Activated CD8-positive, alpha-beta memory T cell treated with anti-CD3 and anti-CD28 coated beads, Interleukin-2, amount 50 U/mL, for 1 hour (primary cell): ENCODE results near the gene PBXIP1.
"Not testable (repeated sequence)": the region's sequence is repeated elsewhere in the genome, so short reads cannot be mapped to it uniquely, and the experiment has no call there.

Source experiments
- DNase-seq: peaks from one replicate; pipeline ENCODE4 v3.0.0-alpha.2; 2020; ENCODE audit errors: extremely low read depth

PBXIP1 gene

DNA sequence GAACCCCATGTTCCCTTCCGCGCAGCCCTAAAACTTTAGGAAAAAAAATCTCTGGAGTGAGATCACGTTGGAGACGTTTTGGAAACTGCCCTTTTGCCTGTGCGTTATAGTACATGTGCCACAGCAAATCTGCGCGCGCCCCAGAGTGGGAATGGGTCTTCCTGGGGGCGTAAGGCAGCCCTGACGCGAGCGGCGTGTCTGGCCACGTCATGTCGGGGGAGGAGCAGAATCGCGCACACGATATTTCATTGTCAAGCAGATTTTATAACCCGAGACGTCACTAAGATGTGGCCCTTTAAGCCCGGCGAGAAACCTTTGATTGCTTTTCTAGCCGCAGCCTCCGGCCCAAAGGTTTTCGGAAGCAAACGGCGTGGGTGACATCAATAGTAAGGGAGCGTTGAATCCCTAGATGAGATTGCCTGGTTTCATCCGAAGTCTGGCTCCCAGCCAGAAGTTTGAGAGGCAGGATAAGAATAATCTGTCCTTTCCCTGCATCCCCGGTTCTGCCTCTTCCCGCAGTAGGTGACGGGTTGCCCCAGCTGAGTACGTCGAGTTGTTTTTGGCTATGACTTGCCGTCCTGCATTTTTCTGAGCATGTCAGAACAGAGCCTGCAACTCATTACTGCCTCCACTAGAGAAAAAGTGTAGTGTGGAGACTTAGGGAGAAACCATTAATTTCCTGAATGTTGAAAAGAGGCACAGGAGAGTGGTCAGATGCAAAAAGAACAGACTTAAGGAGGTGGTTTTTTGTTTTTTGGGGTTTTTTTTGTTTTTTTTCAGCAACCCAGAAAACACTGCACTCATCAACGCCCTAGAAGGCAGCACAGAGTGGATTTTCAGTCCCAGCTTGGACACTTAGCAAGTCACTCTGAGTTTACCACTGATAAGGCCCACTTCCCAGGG is 18.6 kb downstream of the PBXIP1 start:
- DNase-seq, result peak; percentile 78

DNA sequence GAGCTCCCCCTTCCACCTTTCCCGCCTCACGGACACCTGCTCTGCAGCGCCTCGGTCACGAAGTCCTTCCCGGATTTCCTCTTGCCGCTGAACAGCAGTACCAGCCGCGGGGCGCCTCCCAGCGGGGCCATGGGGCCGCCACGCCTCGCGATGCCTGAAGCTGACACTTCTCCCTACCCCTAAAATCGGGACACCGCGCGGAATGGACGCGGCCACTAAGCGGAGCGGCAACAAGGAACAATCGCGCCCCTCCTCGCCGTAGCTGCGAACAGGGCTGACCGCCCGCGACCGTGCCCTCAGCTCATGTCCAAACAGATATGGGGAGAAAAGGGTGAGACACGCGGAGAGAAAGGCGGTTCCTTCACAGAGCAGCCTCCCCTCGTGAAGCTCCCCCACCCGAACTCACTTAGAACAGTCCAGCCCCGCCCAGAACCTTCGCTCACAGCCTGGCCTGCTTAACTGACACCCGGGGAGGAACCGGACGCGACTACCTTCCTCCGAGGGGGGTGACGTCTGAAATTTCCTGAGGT is 19.3 kb downstream of the PBXIP1 start, which contains the start of gene PMVK:
Gene PMVK, minus strand, starts transcription at position 165 of the 530 bp plus-strand sequence. Its CDS starts 34 bp downstream, at position 131.
- DNase-seq, result peak; percentile 94

DNA sequence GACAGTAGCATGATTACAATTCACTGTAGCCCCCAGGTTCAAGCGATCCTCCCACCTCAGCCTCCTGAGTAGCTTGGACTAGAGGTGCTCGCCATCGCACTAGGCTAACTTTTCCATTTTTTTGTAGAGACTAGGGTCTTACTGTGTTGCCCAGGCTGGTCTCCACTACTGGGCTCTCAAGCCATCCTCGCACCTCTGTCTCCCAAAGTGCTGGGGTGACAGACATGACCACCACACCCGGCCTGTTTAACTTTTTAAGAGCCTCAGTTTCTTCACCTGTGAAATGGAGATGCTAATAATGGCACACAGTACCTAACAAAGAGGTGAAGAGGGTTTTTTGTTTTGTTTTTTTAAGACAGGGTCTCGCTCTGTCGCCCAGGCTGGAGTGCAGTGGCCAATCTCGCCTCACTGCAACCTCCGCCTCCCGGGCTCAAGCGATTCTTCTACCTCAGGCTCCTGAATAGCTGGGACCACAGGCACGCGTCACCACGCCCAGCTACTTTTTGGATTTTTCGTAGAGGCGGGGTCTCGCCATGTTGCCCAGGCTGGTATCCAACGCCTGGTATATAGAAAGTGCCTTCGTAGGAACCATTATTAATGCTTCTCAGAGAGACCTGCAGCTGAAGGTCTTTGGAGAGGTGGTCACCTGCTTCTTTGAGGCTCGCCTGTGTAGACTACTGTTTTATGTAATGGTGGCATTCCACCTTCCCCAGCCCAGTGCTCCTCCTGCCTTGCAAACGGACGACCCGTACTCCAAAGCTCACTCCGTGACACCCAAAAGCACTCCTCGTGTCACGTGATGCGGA is 19.9 kb downstream of the PBXIP1 start:
- no peak for DNase-seq

DNA sequence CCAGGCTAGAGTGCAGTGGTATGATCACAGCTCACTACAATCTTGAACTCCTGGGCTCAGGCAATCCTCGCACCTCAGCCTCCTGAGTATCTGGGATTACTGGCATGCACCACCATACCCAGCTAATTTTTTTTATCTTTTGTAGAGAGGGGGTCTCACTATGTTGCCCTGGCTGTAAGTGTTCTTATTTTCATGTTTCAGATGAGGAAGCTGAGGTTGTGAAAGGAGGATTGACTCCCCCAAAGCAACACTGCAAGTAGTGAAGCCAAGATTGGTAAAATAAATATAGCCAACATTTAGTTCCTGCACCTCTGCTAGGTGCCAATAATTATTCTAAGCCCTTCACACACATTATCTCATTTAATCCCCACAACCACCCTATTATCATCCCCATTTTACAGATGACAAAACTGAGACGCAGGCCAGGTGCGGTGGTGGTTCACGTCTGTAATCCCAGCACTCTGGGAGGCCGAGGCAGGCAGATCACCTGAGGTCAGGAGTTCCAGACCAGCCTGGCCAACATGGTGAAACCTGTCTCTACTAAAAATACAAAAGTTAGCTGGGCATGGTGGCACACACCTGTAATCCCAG is 21.4 kb downstream of the PBXIP1 start:
- DNase-seq, result no peak

DNA sequence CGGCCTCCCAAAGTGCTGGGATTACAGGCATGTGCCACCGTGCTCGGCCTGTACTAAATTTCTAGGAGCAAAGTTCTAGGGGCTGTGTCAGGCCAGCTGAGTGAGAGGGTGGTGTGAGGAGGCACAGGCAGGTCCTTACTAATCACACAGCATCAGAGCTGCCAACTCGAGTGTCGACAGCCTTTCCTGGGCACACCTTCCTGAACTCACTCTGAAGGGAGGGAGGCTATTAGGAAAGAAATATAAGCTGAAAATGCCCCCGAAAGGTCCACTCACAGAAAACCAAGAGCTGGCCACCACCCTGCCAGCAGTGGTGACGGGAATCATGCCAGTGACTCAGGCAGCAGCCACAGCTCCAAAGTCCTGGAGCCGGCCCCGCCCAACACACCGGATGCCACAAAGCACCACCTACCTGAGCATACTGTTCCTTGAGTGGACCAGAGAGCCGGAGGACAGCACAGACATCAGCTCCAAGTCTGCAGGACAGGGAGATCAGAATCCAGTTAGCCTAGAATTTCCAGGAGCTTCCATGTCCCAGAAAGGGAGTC is 23.9 kb downstream of the PBXIP1 start:
- DNase-seq, result no peak

DNA sequence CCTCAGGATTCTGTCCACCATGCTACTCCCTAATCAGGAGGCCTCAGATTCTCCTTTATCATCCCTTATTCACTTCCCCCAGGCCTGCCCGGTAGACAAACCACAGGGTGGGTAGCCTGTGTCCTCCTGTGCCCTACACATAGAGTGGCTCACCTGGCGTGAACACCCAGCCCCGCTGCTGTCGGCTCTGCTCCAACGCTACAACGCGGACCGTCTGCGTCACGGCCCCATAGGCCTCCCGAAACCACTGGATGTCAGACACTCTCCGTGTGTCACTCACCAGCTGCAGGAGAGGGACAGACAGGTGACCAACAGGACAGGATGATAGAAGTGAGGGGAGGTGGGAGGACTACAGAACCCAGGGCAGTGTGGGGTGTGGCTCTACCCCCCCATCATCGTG is 29.7 kb downstream of the PBXIP1 start:
- DNase-seq, result no peak

DNA sequence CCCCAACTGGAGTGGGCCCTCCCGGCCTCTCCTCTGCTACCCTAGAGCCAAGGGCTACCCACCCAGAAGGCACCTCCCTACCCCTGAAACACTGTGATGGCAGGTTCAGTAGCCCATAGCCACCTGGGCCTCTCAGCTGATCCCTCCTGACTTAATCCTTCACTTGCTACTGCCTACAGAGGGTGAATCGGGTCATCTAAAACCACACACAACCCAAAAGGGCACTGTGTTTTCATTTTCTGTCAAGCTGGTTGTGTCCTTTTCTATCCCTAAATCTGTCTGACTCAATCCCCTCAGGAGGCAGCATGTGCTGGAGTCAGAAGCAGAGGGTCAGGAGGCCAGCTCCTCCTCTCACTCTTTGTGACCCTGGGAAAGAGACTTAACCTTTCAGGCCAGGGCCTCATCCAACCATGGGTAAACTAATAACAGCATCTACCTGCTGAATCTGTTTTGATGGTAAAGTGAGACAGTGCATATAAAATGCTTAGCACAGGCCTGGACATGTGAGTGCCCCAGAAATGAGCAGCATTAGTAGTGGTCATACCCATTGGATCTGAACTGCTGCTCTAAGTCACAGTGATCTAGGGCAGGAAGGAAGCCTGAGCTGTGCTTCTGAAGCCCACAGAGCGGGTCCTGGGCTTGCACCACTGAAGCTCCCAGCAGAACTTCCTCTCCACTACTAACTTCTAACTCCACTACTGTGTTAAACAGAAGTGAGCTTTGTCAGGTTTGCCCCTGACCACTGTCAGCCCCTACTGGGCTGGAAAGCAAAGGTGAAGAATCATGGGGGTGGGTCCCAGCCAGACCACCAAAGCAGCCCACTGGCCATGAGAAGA is 30.3 kb downstream of the PBXIP1 start:
- no peak for DNase-seq

DNA sequence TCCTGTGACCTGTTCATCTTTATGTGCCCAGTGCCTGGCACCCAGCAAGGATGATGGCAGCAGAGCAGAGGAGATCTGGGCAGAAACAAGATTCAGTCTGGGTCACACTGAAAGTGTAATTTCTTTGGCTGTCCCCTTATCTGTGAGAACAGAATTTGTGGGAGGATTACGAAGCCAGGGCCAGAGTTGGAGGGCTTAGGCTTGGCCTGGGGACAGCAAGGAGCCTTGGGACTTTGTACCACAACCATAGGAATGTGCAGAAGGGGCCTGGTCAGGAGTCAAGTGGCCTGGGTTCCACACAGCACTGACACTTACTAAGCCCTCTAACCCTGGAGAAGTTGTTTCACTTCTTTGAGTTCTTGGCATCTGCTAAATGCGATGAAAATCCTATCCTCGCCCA is 32.2 kb downstream of the PBXIP1 start:
- no peak for DNase-seq

DNA sequence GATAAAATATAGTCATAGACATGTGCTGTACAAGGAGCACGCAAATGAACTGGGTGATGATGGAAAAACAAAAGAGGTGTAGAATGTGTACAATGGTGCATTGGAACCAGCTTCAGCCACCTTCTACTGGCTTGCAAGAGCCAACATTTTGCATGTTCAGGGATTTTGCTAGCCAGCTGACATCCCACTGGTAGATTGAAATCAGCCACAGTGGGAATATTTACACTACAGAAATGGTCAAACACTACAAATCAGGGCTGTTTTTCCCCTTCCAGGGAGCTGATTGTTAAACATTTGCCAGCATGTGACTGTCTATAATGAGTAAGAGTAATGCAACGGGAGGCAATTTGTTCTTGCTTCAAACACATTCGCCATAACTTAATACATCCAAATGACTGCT is 42.6 kb downstream of the PBXIP1 start:
- DNase-seq, result no peak

DNA sequence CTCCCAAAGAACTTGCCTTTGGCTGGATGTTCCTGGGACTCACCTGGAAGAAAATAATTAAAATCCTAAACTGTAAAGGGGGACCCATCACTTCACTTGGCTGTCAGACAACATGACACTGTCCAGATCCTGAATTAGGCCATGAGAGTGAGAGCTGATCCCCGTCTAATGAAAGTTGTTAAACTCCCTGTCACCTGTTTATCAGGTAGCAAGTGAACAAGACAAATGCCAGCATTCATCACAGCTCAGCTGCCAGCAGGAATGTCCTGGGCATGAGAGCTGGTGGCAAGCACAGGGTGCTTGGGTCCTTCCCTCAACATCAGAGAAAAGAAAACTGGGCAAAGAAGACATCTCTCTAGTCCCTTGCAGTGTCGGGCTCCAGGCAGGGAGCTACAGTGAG is 43.1 kb downstream of the PBXIP1 start:
- DNase-seq, result no peak

DNA sequence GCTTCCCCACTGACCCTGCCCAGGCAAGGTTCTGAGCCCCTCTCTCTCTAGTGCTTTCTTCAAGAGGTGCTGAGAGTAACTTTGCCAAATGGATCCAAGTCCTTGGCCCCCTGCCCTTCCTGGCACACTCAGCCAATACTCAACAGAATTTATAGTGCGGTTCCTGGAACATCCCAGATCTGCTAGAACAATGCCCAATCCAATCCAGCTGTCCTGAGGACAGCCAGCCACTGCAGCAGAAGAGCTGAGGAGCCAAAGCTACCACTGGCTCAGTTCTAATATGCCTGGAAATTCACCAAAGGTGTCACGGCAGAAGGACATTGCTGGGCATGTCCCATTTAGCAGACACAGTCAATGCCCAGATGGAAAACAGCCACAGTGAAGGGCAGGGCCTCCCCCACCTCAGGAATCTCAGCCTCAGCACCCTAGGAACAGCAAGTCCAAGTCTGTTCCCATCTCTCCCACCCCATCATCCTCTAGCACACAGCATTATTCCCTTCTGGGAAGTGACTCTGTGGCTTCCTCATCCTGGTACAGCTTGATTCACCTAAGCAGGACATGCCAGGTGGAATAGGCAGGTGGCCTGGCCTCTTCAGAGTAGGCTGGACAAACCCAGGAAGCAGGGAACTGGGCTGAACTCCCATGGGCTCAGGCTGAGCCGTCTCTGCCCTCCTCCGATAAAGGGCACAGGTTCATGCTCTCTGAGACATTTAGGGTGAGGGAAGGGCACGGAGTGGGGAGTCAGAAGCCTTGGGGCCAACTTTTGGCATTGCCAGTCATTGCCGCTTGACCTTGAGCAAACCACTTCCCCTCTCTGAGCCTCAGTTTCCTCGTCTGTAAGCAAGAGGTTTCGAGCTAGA is 44.0 kb downstream of the PBXIP1 start:
- no peak for DNase-seq

DNA sequence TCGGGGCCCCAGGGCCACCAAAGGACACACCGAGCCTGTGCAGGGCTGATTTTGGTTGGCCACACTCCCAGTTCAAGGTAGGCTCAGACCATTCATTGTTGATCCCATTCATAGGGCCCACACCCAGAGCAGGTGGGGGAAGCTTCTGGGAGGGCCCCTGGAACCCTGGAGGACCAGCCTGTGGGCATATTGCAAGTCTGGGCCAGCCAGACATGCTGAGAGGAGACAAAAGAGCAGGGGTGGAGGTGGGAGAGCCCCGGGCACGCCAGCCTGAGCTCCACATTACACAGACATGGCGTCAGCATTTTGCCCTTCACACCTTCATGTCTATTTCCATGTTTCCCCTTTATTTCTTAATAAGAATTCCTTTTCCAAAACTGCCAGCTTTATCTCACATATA is 45.0 kb downstream of the PBXIP1 start:
- DNase-seq, result no peak

DNA sequence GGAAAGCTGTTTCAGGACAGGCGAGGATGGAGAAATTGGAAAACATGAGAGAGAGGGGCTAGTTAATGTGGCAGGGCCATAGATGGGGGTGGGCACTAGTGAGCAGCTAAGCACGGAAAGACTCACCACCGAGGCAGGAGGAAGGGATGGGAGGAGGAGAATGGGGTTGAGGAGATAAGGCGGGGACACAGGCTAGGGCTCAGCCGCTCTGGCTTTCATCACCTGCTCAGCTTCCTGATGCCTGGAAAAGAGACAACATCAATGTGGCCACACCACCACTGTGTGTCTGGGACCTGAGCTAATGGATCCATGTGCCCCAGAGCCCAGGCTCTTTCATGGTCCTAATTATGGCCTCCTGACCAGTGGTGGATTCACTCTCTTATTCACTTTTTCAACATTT is 47.0 kb downstream of the PBXIP1 start:
- no peak for DNase-seq

DNA sequence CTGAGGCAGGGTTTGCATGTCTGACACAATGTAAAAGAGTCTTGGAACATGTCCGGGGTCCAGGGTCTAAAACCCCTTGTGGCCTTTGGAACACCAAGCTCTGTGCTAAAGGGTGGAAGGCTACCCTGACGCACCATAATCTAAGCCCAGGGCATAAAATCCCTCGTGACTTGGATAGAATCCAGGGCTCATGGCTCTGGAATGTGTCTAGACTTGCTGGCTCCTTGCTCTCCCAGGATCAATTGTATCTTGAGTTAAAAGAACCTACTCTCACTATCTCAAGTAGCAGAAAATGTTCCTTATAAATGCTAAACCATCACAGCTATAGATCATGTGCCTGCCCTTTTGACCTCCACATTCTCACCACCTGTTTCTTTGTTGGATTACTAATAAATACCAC is 47.8 kb downstream of the PBXIP1 start:
- DNase-seq, result not testable (repeated sequence)

DNA sequence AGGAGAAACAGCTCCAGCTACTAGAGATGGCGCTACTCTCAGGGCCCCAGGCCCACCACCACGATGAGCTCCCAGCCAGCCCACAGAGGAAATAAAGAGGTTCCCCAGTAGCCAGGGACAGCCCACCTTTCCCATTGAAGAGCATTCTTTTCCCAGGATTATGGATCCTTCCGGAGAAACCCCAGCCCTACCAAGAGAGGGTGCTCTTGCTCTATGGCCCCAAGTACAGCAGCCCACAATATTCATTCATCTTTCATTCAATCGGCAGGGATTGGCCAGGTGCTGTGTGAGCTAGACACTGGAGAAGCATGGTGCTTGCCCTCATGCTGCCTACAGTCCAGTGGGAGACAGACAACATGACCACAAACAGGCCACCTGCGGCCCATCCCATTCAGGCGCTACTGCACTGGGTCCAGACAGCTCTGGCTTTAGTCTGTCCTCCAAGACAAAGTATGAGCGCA is 49.2 kb downstream of the PBXIP1 start:
- no peak for DNase-seq

DNA sequence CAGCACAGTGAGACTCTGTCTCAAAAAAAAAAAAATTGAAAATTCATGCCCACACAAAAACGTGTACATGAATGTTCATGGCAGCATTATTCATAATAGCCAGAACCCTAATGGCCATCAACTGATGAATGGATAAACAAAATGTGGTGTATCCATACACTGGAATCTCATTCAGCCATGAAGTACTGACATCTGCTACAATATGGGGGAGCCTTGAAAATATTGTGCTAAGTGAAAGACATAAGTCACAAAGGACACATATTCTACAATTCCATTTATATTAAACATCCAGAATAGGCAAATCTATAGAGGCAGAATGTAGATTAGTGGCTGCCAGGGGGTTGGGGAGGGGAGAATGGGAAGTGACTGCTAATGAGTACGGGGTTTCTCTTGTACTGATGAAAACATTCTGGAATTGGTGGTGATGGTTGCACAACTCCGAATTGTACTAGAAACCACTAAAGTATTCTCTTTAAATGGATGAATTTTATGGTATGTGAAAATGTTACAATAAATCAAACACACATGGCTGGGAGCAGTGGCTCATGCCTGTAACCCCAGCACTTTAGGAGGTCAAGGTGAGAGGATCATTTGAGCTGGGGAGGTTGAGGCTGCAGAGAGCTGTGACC is 52.8 kb downstream of the PBXIP1 start:
- DNase-seq, result no peak

DNA sequence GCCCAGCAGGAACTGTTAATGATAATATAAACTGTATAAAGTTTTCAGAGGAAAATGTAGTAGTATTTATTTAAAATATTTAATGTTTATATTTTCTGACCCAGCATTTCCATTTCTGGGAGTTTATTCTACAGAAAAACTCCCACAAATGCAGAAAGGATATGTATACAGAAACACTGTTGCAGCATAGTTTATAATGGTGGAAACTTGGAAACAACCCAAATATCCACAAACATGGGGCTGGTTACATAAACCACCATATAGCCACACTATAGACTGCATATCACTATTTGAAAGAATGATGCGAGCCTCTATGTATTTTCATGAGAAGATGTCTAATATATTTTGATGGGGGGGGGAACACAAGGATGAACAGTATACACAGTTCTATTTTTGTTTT is 54.3 kb downstream of the PBXIP1 start:
- DNase-seq, result no peak

DNA sequence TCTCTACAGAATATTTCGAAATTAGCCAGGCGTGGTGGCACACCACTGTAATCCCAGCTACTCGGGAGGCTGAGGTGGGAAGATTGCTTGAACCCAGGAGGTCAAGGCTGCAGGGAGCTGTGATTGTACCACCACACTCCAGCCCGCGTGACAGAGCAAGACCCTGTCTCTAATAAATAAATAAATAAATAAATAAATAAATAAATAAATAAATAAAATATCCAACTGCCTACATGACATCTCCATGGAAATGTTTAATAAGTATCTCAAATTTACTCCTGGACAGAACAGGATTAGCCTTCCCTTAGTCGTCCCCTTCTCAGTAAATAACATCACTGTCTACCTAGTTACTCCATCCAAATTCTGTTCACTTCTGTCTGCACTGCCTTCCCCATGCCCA is 56.9 kb downstream of the PBXIP1 start:
- no peak for DNase-seq

DNA sequence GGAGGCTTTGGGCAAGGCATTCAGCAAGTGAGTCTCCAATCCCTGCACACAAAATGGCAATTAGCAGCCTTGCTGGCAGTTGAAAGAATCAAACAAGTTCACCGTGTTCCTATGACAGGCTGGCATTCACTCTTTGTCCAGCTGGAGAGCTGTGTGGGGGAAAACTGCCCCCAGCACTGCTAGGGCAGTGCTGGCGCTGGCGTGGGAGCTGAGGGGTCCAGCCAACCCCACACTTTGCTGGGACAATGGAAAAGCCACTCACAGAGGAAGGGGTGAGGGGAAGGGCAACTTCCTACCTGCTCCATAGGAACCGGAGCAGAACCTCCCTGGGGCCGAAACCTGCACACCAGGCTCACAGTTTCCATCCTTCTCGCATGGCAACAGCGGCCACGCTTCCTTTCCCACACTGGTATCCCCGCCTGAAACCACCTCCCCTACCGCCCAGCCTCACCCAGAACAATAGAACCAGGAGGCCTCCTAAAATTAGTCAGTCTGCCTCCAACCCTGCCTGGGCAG is 59.1 kb downstream of the PBXIP1 start:
- DNase-seq, result no peak
